ENCODE results near the gene WASF3. TPM values are rescaled to one million over a fixed set of nuclear protein-coding genes. Genes with fewer than 3 reads are reported as not detected.

The WASF3 gene
- total and polyA plus RNA-seq, 10 of the 15 experiments (the other 5 are each of a cell fraction or from before 2014, with no cell fraction given), result under 0.01 to 0.10 (median 0.01) TPM; not detected in 7

- no peak overlapping the region for H3K9ac ChIP-seq (ENCODE audit: control insufficient read depth, insufficient read depth, low read length)
- ChIA-PET SMC1A (ENCODE audit: uncharacterized antibody, unreplicated experiment) (interaction anchor here (1.0 kb wide), 1 partner anchor 16 kb away, joined by 3 read pairs; no protein-coding TSS in a partner anchor), RAD21 (ENCODE audit: unreplicated experiment) (no interaction called here), CTCF (no interaction called here), POLR2A (no interaction called here)
- in situ Hi-C loops (cut with MboI) (no loop called here), intact Hi-C loops (cut with micrococcal nuclease; ENCODE audit: unreplicated experiment) (no loop called here)
- no peaks in the 10 kb centered on the region for H3K27me3 ChIP-seq (replicated peaks in 1 of 2; ENCODE audit: control insufficient read depth in 2 of 2, insufficient read depth in 2 of 2, low read length in 1 of 2)
- TF ChIP-seq GABPA (IDR thresholded peaks at IDR 0.05; ENCODE audit: low read depth), result no peak
- no peak for TF ChIP-seq PAX8 (IDR thresholded peaks at IDR 0.05)
- TF ChIP-seq POLR2AphosphoS2 (IDR thresholded peaks at IDR 0.05; ENCODE audit: low read depth, low read length), result no peak
- no peak for TF ChIP-seq SRF (IDR thresholded peaks at IDR 0.05; ENCODE audit: low read depth in 2 of 2, low read length in 2 of 2)
- no peak for TF ChIP-seq SIN3A (IDR thresholded peaks at IDR 0.05; ENCODE audit: low read depth, low read length)
- TF ChIP-seq REST (IDR thresholded peaks at IDR 0.05; ENCODE audit: low read depth, low read length), result no peak
- no peak for TF ChIP-seq SPI1 (IDR thresholded peaks at IDR 0.05; ENCODE audit: borderline replicate concordance, insufficient read depth, low read depth, low read length)
- no peak for TF ChIP-seq JUNB (IDR thresholded peaks at IDR 0.05)
- no peak for TF ChIP-seq ZNF687 (IDR thresholded peaks at IDR 0.05)
- H3K4me1 ChIP-seq (ENCODE audit: control insufficient read depth, insufficient read depth, low read length), result no peaks in the 10 kb centered on the region
- BruUV-seq (replicated peaks), result no TSS peak
- H3K4me3 ChIP-seq, result no peak overlapping the region
- no peak for DNase-seq (ENCODE audit: low read depth, low spot score)
- no peak for FAIRE-seq
- no peaks in the 10 kb centered on the region for H3K36me3 ChIP-seq (ENCODE audit: control insufficient read depth in 2 of 2, insufficient read depth in 2 of 2, low read length in 1 of 2)
- H4K20me1 ChIP-seq (ENCODE audit: control insufficient read depth, insufficient read depth), result no peaks in the 10 kb centered on the region
- H2AFZ ChIP-seq (ENCODE audit: control insufficient read depth, low read depth, low read length), result no peak overlapping the region
- no peak overlapping the region for H3K4me2 ChIP-seq (ENCODE audit: control insufficient read depth, insufficient read depth)
- WGBS (ENCODE audit: insufficient coverage, insufficient replicate concordance, low lambda C conversion rate, missing lambda C conversion rate), result 0% methylated on average over 2 of the region's 2 CpGs
- H3K9me3 ChIP-seq (replicated peaks; ENCODE audit: control insufficient read depth, insufficient read depth, low read length), result no peaks in the 10 kb centered on the region; the same call in 1 of the 3 replicates
- H3K27ac ChIP-seq (ENCODE audit: control insufficient read depth, insufficient read depth), result no peak overlapping the region
- ATAC-seq, result no peak
- H3K79me2 ChIP-seq (ENCODE audit: control insufficient read depth, insufficient read depth, low read length), result no peaks in the 10 kb centered on the region
Measured at GRCh38 chr13:26618726-26619125, 61.2 kb downstream of the WASF3 start.
